Parathyroid adenoma (tissue), 2 donors: Measurements from ENCODE around the gene SLC17A3.

Source experiments
- H2AFZ ChIP-seq: fragments of 300-600 bp; sonication (generic); one replicate; pipeline ENCODE4 v1.7.0; 2017; ENCODE audit warnings: antibody characterized with exemption, mild to moderate bottlenecking
- H3K27ac ChIP-seq: fragments of 300-600 bp; sonication (generic); one replicate; pipeline ENCODE4 v1.7.0; 2017
- H3K27me3 ChIP-seq: fragments of 300-600 bp; sonication (generic); one replicate; pipeline ENCODE4 v1.7.0; 2017; ENCODE audit warnings: low read length; ENCODE audit not compliant: control insufficient read depth, insufficient read depth
- H3K36me3 ChIP-seq: fragments of 300-600 bp; sonication (generic); one replicate; pipeline ENCODE4 v1.7.0; 2017; ENCODE audit warnings: low read length; ENCODE audit not compliant: control insufficient read depth, insufficient read depth
- H3K4me1 ChIP-seq: fragments of 300-600 bp; sonication (generic); one replicate; pipeline ENCODE4 v1.7.0; 2017; ENCODE audit warnings: control low read depth
- H3K4me2 ChIP-seq: fragments of 300-600 bp; sonication (generic); one replicate; pipeline ENCODE4 v1.7.0; 2017; ENCODE audit warnings: low read length
- H3K4me3 ChIP-seq: fragments of 300-600 bp; sonication (generic); one replicate; pipeline ENCODE4 v1.7.0; 2017; ENCODE audit warnings: low read depth, low read length
- H3K79me2 ChIP-seq: fragments of 300-600 bp; sonication (generic); one replicate; pipeline ENCODE4 v1.7.0; 2017; ENCODE audit warnings: control low read depth
- H3K9ac ChIP-seq: fragments of 300-600 bp; sonication (generic); one replicate; pipeline ENCODE4 v1.7.0; 2017; ENCODE audit warnings: mild to moderate bottlenecking
- H3K9me3 ChIP-seq: fragments of 300-600 bp; sonication (generic); one replicate; pipeline ENCODE4 v1.7.0; 2017; ENCODE audit warnings: low read length; ENCODE audit not compliant: control insufficient read depth
- CTCF ChIP-seq: fragments of 300-600 bp; sonication (generic); IDR thresholded peaks from one replicate; pipeline ENCODE4 v1.7.0; 2017; ENCODE audit warnings: antibody characterized with exemption, mild to moderate bottlenecking
- donor health status: primary hyperparathyroidism.

Gene SLC17A3

GRCh38 chr6:25883536-25883935 is 9.5 kb upstream of the SLC17A3 start:
- TF ChIP-seq CTCF, result no peak
- H3K27me3 ChIP-seq, result no peaks in the 10 kb centered on the region
- H2AFZ ChIP-seq, result no peak overlapping the region
- H3K79me2 ChIP-seq, result no peaks in the 10 kb centered on the region
- no peaks in the 10 kb centered on the region for H3K9me3 ChIP-seq
- H3K36me3 ChIP-seq, result no peaks in the 10 kb centered on the region
- no peak overlapping the region for H3K9ac ChIP-seq
- H3K4me3 ChIP-seq, result no peak overlapping the region
- H3K27ac ChIP-seq, result no peak overlapping the region
- no peak overlapping the region for H3K4me2 ChIP-seq
- H3K4me1 ChIP-seq, result no peaks in the 10 kb centered on the region

GRCh38 chr6:25882051-25882496 is 8.0 kb upstream of the SLC17A3 start:
- Histone ChIP-seq H3K4me3 (no peak overlapping the region), H3K27ac (no peak overlapping the region), H3K27me3 (no peaks in the 10 kb centered on the region), H2AFZ (no peak overlapping the region), H3K4me2 (no peak overlapping the region), H3K9me3 (no peaks in the 10 kb centered on the region), H3K79me2 (no peaks in the 10 kb centered on the region), H3K9ac (no peak overlapping the region), H3K4me1 (no peaks in the 10 kb centered on the region), H3K36me3 (no peaks in the 10 kb centered on the region)
- no peak for TF ChIP-seq CTCF

- no peak overlapping the region for H2AFZ ChIP-seq
- no peak for TF ChIP-seq CTCF
- H3K4me3 ChIP-seq, result no peak overlapping the region
- H3K27me3 ChIP-seq, result no peaks in the 10 kb centered on the region
- H3K9ac ChIP-seq, result no peak overlapping the region
- H3K79me2 ChIP-seq, result no peaks in the 10 kb centered on the region
- H3K4me1 ChIP-seq, result no peaks in the 10 kb centered on the region
- H3K27ac ChIP-seq, result no peak overlapping the region
- no peaks in the 10 kb centered on the region for H3K9me3 ChIP-seq
- no peak overlapping the region for H3K4me2 ChIP-seq
- H3K36me3 ChIP-seq, result no peaks in the 10 kb centered on the region
These were observed 6.6 kb upstream of the SLC17A3 start for GRCh38 chr6:25880601-25881000.

- Histone ChIP-seq H3K4me1 (no peaks in the 10 kb centered on the region), H3K27me3 (no peaks in the 10 kb centered on the region), H3K9me3 (no peaks in the 10 kb centered on the region), H3K79me2 (no peaks in the 10 kb centered on the region), H2AFZ (no peak overlapping the region), H3K36me3 (no peaks in the 10 kb centered on the region), H3K4me2 (no peak overlapping the region), H3K27ac (no peak overlapping the region), H3K4me3 (no peak overlapping the region), H3K9ac (no peak overlapping the region)
- no peak for TF ChIP-seq CTCF
These were observed 4.8 kb upstream of the SLC17A3 start for GRCh38 chr6:25878721-25879322.

- H3K36me3 ChIP-seq, result no peaks in the 10 kb centered on the region
- H3K4me1 ChIP-seq, result no peaks in the 10 kb centered on the region
- TF ChIP-seq CTCF, result no peak
- no peaks in the 10 kb centered on the region for H3K27me3 ChIP-seq
- no peak overlapping the region for H3K27ac ChIP-seq
- no peak overlapping the region for H3K9ac ChIP-seq
- H2AFZ ChIP-seq, result no peak overlapping the region
- no peak overlapping the region for H3K4me3 ChIP-seq
- no peaks in the 10 kb centered on the region for H3K79me2 ChIP-seq
- no peak overlapping the region for H3K4me2 ChIP-seq
- H3K9me3 ChIP-seq, result no peaks in the 10 kb centered on the region
These were observed 2.0 kb upstream of the SLC17A3 start for GRCh38 chr6:25875926-25876602.
